SIG-M5 treated with dmso at 0.1 percent for 504 hours (cell line): ENCODE data around the gene RUNX3.

Experiments
- DNase-seq: peaks from one replicate; lab custom pipeline; 2025; ENCODE audit not compliant: unreplicated experiment; lab: John Stamatoyannopoulos, UW

RUNX3 gene

GRCh38 chr1:24888971-24889676, 41.0 kb downstream of the RUNX3 start:
- DNase-seq: no peak

- no peak for DNase-seq
These were observed 41.8 kb downstream of the RUNX3 start for GRCh38 chr1:24888061-24888970.

GRCh38 chr1:24886241-24886640, 43.8 kb downstream of the RUNX3 start:
- DNase-seq: no peak

GRCh38 chr1:24884751-24885150, 45.3 kb downstream of the RUNX3 start:
- no peak for DNase-seq

- DNase-seq: no peak
These were observed 49.0 kb downstream of the RUNX3 start for GRCh38 chr1:24881034-24881433.

GRCh38 chr1:24878775-24879742, 51.0 kb downstream of the RUNX3 start:
- no peak for DNase-seq

- DNase-seq: no peak
These were observed 52.0 kb downstream of the RUNX3 start for GRCh38 chr1:24878045-24878444.

GRCh38 chr1:24875991-24876506, 54.0 kb downstream of the RUNX3 start:
- DNase-seq: no peak

- DNase-seq: no peak
These were observed 54.8 kb downstream of the RUNX3 start for GRCh38 chr1:24875257-24875656.

- DNase-seq: no peak
These were observed 55.4 kb downstream of the RUNX3 start for GRCh38 chr1:24874611-24875234.

GRCh38 chr1:24874056-24874455, 56.0 kb downstream of the RUNX3 start:
- no peak for DNase-seq

GRCh38 chr1:24873148-24873547, 56.9 kb downstream of the RUNX3 start:
- DNase-seq: no peak

GRCh38 chr1:24872061-24872850, 57.8 kb downstream of the RUNX3 start:
- peak; percentile 50 for DNase-seq

- DNase-seq: no peak
These were observed 58.7 kb downstream of the RUNX3 start for GRCh38 chr1:24871306-24871901.

- DNase-seq: no peak
These were observed 59.4 kb downstream of the RUNX3 start for GRCh38 chr1:24870551-24871195.

- no peak for DNase-seq
These were observed 61.8 kb downstream of the RUNX3 start for GRCh38 chr1:24868016-24868875.

GRCh38 chr1:24867084-24867870, 62.8 kb downstream of the RUNX3 start:
- no peak for DNase-seq
